ENCODE data around the gene ITPRIP.

The ITPRIP gene

GRCh38 chr10:104327745-104328645 is 10.3 kb downstream of the ITPRIP start:
- no peak overlapping the region for H3K4me3 ChIP-seq (ENCODE audit: severe bottlenecking)
- H3K36me3 ChIP-seq (ENCODE audit: low read depth) = peaks cover 10% of the 10 kb centered on the region; the same call in 1 of the 2 replicates
- no peaks in the 10 kb centered on the region for H3K9me3 ChIP-seq (ENCODE audit: severe bottlenecking)
- TF ChIP-seq CTCF (IDR thresholded peaks at IDR 0.05; ENCODE audit: poor library complexity, severe bottlenecking) = no peak
- no peak for DNase-seq (ENCODE audit: low spot score)
- ATAC-seq (ENCODE audit: low read depth) = peak; percentile 53
- H3K27me3 ChIP-seq (ENCODE audit: insufficient read depth, poor library complexity, severe bottlenecking) = no peaks in the 10 kb centered on the region
- peak overlapping the region; percentile 99 for H3K27ac ChIP-seq (ENCODE audit: poor library complexity, severe bottlenecking)
- H3K4me1 ChIP-seq (ENCODE audit: insufficient read depth, poor library complexity, severe bottlenecking) = peaks cover 68% of the 10 kb centered on the region

GRCh38 chr10:104326991-104327610 is 11.2 kb downstream of the ITPRIP start:
- no peaks in the 10 kb centered on the region for H3K27me3 ChIP-seq (ENCODE audit: insufficient read depth, poor library complexity, severe bottlenecking)
- H3K27ac ChIP-seq (ENCODE audit: poor library complexity, severe bottlenecking) = peak overlapping the region; percentile 99
- H3K36me3 ChIP-seq (ENCODE audit: low read depth) = peaks cover 10% of the 10 kb centered on the region; the same call in 1 of the 2 replicates
- no peak overlapping the region for H3K4me3 ChIP-seq (ENCODE audit: severe bottlenecking)
- ATAC-seq (ENCODE audit: low read depth) = no peak
- peaks cover 70% of the 10 kb centered on the region for H3K4me1 ChIP-seq (ENCODE audit: insufficient read depth, poor library complexity, severe bottlenecking)
- no peaks in the 10 kb centered on the region for H3K9me3 ChIP-seq (ENCODE audit: severe bottlenecking)
- no peak for DNase-seq (ENCODE audit: low spot score)
- TF ChIP-seq CTCF (IDR thresholded peaks at IDR 0.05; ENCODE audit: poor library complexity, severe bottlenecking) = no peak

DNA sequence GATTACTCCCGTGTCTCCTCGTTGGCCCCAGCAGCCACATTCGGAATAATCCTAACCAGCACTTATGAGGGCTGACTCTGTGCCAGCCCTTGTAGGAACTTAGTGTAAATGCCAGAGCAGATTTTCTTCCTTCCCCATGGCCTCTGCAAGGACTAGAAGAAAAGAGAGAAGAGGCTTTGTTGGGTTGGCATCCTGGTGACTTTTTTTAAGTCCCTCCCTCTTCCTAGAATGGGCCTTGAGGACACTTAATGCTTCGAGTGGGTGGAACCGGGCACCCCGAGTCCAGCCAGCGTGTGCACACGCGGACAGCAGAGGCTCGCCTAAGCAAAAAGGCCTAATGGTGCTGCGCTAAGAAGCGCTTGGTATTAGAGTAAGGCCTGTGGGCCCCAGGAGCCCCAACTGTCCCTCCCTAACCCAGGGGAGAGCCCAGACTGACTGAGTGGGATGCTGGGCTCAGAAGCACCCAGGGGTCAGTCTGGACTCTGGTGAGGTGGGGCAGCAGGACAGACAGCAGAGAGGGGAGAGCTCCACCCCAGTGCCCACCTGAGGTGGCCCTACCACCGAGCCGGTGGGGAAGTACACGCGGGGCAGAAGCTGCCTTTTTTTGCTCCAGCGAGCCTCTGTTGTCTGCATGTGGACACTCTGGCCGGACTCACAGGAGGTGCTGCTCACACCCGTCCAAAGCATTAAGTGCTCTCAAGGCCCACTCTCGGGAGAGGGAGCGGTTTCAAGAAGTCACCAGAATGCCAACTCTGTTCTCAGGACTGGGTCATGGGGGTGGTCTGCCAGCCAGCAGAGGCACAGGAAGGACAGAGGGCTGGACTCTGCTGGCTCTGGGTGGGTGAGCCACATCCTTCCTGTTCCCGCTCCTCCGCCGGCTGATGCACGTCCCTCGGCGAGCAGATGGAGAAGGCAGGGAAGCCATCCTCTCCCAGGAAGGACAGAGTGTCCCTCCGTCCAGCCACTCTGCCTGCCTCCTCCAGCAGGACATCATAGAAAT is 12.5 kb downstream of the ITPRIP start:
- Histone ChIP-seq H3K27ac (ENCODE audit: poor library complexity, severe bottlenecking) (peak overlapping the region; percentile 99), H3K9me3 (ENCODE audit: severe bottlenecking) (no peaks in the 10 kb centered on the region), H3K4me1 (ENCODE audit: insufficient read depth, poor library complexity, severe bottlenecking) (peaks cover 68% of the 10 kb centered on the region), H3K27me3 (ENCODE audit: insufficient read depth, poor library complexity, severe bottlenecking) (no peaks in the 10 kb centered on the region), H3K36me3 (ENCODE audit: low read depth) (peaks cover 12% of the 10 kb centered on the region; the same call in 1 of the 2 replicates), H3K4me3 (ENCODE audit: severe bottlenecking) (no peak overlapping the region)
- no peak for TF ChIP-seq CTCF (IDR thresholded peaks at IDR 0.05; ENCODE audit: poor library complexity, severe bottlenecking)
- no peak for ATAC-seq (ENCODE audit: low read depth)
- DNase-seq (ENCODE audit: low spot score) = no peak

- DNase-seq (ENCODE audit: low spot score) (no peak), ATAC-seq (ENCODE audit: low read depth) (no peak)
- Histone ChIP-seq H3K9me3 (ENCODE audit: severe bottlenecking) (no peaks in the 10 kb centered on the region), H3K27ac (ENCODE audit: poor library complexity, severe bottlenecking) (peak overlapping the region; percentile 99), H3K4me1 (ENCODE audit: insufficient read depth, poor library complexity, severe bottlenecking) (peaks cover 68% of the 10 kb centered on the region), H3K27me3 (ENCODE audit: insufficient read depth, poor library complexity, severe bottlenecking) (no peaks in the 10 kb centered on the region), H3K4me3 (ENCODE audit: severe bottlenecking) (no peak overlapping the region), H3K36me3 (ENCODE audit: low read depth) (peaks cover 12% of the 10 kb centered on the region; the same call in 1 of the 2 replicates)
- no peak for TF ChIP-seq CTCF (IDR thresholded peaks at IDR 0.05; ENCODE audit: poor library complexity, severe bottlenecking)
These were observed 13.3 kb downstream of the ITPRIP start for GRCh38 chr10:104324931-104325330.

Measured in RWPE2 (cell line).